ENCODE measurements around the gene CBLIF.

Gene CBLIF

DNA sequence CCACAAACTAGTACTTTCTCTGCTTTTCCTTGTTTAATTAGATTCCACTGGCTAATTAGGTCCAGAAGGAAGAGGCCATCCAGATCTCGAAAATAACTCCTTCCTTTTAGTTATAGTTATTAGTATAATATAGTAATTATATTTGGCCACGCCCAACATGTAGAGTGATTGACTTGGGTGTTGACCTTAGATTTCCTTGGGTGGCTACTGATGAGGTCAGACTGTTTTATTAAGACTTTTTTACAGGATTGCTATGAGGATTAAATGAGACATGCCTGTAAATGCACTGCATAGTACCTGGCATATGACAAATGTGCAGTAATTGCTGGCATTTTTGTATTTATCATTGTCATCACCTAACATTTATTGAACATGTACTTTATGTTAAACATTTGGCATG lies 63.2 kb downstream of the CBLIF start:
- H3K4me2 ChIP-seq (ENCODE audit: low read depth, low read length, poor library complexity, severe bottlenecking) = no peak overlapping the region
- H4K20me1 ChIP-seq (ENCODE audit: insufficient read depth, low read length, poor library complexity, severe bottlenecking) = no peaks in the 10 kb centered on the region

DNA sequence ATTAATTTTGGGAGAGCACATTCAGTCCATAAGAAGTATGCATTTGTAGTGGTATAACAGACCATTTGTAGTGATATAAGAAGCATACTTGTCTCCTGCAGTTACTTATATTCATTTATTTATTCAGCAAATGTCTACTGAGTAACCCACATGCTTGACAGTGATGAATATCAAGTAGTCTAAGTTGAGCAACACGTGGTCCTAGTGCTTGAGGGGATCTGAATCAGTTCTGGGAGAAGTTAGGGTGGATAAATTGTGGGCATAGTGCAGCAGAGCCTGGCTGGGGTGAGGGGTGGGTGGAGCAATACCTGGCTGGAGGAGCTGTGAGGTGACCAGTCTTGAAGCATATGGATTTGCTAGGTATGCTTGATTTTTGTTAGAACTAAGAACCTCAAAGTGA lies 65.8 kb downstream of the CBLIF start:
- no peaks in the 10 kb centered on the region for H3K36me3 ChIP-seq (ENCODE audit: insufficient read depth, low read length)
- H3K4me2 ChIP-seq (ENCODE audit: low read depth, low read length, poor library complexity, severe bottlenecking) = no peak overlapping the region
- no peaks in the 10 kb centered on the region for H3F3A ChIP-seq (ENCODE audit: low read depth)
- no peak overlapping the region for H3K4me3 ChIP-seq (ENCODE audit: low read length, poor library complexity, severe bottlenecking)
- H3K79me2 ChIP-seq (ENCODE audit: insufficient read depth, low read length) = no peaks in the 10 kb centered on the region
- no peak overlapping the region for H2AFZ ChIP-seq (ENCODE audit: low read length)
- no peaks in the 10 kb centered on the region for H3K9me2 ChIP-seq (replicated peaks; ENCODE audit: low read depth, low read length)
- TF ChIP-seq, protein P1, sequence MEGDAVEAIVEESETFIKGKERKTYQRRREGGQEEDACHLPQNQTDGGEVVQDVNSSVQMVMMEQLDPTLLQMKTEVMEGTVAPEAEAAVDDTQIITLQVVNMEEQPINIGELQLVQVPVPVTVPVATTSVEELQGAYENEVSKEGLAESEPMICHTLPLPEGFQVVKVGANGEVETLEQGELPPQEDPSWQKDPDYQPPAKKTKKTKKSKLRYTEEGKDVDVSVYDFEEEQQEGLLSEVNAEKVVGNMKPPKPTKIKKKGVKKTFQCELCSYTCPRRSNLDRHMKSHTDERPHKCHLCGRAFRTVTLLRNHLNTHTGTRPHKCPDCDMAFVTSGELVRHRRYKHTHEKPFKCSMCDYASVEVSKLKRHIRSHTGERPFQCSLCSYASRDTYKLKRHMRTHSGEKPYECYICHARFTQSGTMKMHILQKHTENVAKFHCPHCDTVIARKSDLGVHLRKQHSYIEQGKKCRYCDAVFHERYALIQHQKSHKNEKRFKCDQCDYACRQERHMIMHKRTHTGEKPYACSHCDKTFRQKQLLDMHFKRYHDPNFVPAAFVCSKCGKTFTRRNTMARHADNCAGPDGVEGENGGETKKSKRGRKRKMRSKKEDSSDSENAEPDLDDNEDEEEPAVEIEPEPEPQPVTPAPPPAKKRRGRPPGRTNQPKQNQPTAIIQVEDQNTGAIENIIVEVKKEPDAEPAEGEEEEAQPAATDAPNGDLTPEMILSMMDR (conservative IDR thresholded peaks at IDR 0.05; ENCODE audit: low read length) = no peak
- TF ChIP-seq EZH2phosphoT487 (IDR thresholded peaks at IDR 0.05; ENCODE audit: borderline replicate concordance) = no peak
- H3K4me1 ChIP-seq (ENCODE audit: insufficient read depth, low read length, poor library complexity, severe bottlenecking) = peaks cover 7% of the 10 kb centered on the region
- no peaks in the 10 kb centered on the region for H4K20me1 ChIP-seq (ENCODE audit: insufficient read depth, low read length, poor library complexity, severe bottlenecking)
- H3K27me3 ChIP-seq (ENCODE audit: insufficient read depth, low read length, poor library complexity, severe bottlenecking) = no peaks in the 10 kb centered on the region
- H3K9me3 ChIP-seq (ENCODE audit: insufficient read depth, low read depth, low read length) = no peaks in the 10 kb centered on the region
- H3K9ac ChIP-seq (ENCODE audit: low read depth, low read length, poor library complexity, severe bottlenecking) = no peak overlapping the region

More for the DNA sequence above, 63.2 kb downstream of the CBLIF start:
- no peaks in the 10 kb centered on the region for H3K9me2 ChIP-seq (replicated peaks; ENCODE audit: low read depth, low read length)
- H3K4me3 ChIP-seq (ENCODE audit: low read length, poor library complexity, severe bottlenecking) = no peak overlapping the region
- no peaks in the 10 kb centered on the region for H3K9me3 ChIP-seq (ENCODE audit: insufficient read depth, low read depth, low read length)
- no peak overlapping the region for H2AFZ ChIP-seq (ENCODE audit: low read length)
- H3K4me1 ChIP-seq (ENCODE audit: insufficient read depth, low read length, poor library complexity, severe bottlenecking) = peaks cover 7% of the 10 kb centered on the region
- H3K9ac ChIP-seq (ENCODE audit: low read depth, low read length, poor library complexity, severe bottlenecking) = no peak overlapping the region
- no peak for TF ChIP-seq EZH2phosphoT487 (IDR thresholded peaks at IDR 0.05; ENCODE audit: borderline replicate concordance)
- TF ChIP-seq, protein P1 (conservative IDR thresholded peaks at IDR 0.05; ENCODE audit: low read length) = no peak
- no peaks in the 10 kb centered on the region for H3K36me3 ChIP-seq (ENCODE audit: insufficient read depth, low read length)
- H3F3A ChIP-seq (ENCODE audit: low read depth) = no peaks in the 10 kb centered on the region
- no peaks in the 10 kb centered on the region for H3K27me3 ChIP-seq (ENCODE audit: insufficient read depth, low read length, poor library complexity, severe bottlenecking)
- H3K79me2 ChIP-seq (ENCODE audit: insufficient read depth, low read length) = no peaks in the 10 kb centered on the region
